ENCODE results near the gene XXYLT1.

Gene XXYLT1

DNA sequence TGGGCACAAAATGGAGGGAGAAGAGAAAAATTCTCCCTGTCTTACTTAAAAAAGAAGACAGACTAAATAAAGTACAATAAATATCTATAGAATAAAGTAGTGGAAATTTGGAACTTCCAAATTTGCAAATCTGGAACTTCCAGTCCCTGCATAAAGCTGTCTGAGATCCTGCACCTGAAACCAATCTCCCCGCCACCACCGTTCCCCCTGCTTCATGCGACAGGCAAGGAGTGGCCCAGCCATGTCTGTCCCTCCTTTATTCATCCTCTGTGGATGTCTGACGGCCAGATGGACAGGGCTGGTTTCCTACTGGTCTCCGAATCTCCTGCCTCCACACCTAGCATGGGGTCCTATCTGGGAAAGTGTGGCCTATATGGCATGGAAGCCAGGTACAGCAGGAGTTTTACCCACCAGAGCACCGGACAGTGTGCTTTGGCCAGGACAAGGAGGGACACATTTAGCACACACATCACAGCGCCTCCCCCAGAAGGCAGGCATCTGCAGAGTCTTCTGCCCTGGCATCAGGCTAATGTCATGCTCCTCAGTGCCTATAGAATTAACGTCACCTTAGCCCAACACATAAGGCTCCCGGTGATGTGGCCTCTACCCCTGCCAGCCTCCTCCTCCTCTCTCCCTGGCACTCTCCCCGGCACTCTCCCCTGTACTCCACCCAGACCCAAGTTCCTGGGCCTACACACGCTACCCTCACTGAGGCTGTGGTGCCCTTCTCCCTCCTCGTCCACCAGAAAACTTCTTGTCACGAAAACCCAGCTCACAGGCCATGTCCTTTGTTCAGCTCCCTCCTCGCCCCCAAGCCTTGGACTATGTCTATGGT, 170.8 kb downstream of the XXYLT1 start:
- TF ChIP-seq, protein P1, sequence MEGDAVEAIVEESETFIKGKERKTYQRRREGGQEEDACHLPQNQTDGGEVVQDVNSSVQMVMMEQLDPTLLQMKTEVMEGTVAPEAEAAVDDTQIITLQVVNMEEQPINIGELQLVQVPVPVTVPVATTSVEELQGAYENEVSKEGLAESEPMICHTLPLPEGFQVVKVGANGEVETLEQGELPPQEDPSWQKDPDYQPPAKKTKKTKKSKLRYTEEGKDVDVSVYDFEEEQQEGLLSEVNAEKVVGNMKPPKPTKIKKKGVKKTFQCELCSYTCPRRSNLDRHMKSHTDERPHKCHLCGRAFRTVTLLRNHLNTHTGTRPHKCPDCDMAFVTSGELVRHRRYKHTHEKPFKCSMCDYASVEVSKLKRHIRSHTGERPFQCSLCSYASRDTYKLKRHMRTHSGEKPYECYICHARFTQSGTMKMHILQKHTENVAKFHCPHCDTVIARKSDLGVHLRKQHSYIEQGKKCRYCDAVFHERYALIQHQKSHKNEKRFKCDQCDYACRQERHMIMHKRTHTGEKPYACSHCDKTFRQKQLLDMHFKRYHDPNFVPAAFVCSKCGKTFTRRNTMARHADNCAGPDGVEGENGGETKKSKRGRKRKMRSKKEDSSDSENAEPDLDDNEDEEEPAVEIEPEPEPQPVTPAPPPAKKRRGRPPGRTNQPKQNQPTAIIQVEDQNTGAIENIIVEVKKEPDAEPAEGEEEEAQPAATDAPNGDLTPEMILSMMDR (IDR thresholded peaks at IDR 0.05; ENCODE audit: extremely low read depth, insufficient read depth, missing control alignments) = no peak
- no peak for DNase-seq (ENCODE audit: low spot score)
- in situ Hi-C loops (cut with MboI; ENCODE audit: low pct_unique_long_range_greater_than_20kb, low sequenced_read_pairs, unreplicated experiment) = loop anchor here (10.0 kb wide), 1 partner anchor 415 kb away; the partner anchor contains the start of gene FAM43A

DNA sequence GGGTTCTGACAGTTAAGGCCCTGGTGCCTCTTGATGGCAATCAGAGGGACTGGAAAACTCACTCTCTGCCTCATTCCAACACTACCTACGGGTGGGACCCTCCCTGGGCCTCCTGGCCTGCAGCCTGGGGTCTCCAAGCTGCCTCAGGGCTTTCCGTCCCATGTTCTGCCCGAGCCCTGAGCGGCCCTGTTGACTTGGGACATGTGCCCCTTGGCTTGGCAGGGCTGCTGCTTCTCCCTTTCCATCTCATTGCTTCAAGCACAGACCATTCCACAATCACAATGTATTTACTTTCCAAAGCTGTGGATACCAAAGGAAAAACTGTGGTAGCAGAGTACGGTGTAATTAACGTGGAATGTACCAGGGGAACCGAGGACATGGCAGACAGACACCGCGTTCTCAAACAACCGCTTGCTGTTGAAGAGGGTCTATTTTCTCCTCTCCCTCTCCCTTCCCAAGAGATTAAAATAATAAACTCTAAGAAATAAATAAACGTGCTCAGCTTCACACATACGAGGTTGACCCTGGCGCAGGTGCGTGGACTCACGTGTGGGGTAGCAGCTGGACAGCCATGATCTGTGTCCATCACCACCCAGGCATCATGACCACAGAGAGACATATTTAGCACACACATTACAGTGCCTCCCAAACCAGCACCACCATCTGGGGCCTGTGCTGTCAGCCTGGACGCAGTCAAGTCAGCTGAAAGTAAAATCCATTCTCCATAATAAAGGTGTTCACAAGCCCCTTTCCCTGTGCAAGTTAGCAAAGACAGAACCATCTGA, 172.0 kb downstream of the XXYLT1 start:
- TF ChIP-seq, protein P1 (IDR thresholded peaks at IDR 0.05; ENCODE audit: extremely low read depth, insufficient read depth, missing control alignments) = no peak
- DNase-seq (ENCODE audit: low spot score) = no peak
- in situ Hi-C loops (cut with MboI; ENCODE audit: low pct_unique_long_range_greater_than_20kb, low sequenced_read_pairs, unreplicated experiment) = no loop called here

DNA sequence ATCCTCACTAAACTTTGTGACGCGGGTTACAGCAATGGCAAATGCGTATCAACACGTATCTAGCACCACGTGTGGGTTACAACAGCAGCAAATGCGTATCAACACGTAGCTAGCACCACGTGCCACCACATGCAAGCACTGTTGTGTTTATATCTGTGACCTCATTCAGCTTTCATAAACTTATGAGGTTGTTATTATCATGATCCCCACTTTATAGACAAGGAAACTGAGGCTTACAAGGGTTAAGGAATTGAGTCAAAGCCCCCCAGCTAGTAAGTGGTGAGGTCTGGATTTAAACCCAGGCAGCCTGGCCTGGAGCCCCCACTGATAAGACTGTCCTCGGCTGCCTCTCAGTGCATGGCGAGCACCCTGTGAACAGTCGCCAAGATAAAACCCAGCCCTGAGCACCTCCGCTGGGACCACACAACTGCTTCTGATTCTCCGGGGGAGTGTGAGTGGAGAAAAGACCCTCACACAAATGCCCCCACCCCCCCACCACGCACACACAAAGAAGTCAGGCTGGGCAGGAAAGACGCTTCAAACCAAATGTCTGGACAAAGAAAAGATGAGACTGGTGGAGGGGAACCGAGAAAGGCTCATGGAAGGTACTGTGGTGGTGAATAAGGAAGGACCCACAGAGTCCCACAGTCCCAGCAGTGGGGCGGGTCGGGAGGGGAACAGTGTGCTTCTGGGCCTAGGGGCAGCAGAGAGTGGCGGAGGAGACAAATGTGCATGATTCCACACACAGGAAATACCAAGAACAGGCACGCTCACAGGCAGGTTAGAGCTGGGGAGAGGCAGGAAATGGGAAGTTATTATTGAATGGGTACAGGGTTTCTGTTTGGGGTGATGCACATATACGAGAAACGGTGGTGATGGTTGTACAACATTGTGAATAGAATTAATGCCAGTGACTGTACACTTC, 173.4 kb downstream of the XXYLT1 start:
- in situ Hi-C loops (cut with MboI; ENCODE audit: low pct_unique_long_range_greater_than_20kb, low sequenced_read_pairs, unreplicated experiment) = no loop called here
- DNase-seq (ENCODE audit: low spot score) = no peak
- TF ChIP-seq, protein P1 (IDR thresholded peaks at IDR 0.05; ENCODE audit: extremely low read depth, insufficient read depth, missing control alignments) = no peak

DNA sequence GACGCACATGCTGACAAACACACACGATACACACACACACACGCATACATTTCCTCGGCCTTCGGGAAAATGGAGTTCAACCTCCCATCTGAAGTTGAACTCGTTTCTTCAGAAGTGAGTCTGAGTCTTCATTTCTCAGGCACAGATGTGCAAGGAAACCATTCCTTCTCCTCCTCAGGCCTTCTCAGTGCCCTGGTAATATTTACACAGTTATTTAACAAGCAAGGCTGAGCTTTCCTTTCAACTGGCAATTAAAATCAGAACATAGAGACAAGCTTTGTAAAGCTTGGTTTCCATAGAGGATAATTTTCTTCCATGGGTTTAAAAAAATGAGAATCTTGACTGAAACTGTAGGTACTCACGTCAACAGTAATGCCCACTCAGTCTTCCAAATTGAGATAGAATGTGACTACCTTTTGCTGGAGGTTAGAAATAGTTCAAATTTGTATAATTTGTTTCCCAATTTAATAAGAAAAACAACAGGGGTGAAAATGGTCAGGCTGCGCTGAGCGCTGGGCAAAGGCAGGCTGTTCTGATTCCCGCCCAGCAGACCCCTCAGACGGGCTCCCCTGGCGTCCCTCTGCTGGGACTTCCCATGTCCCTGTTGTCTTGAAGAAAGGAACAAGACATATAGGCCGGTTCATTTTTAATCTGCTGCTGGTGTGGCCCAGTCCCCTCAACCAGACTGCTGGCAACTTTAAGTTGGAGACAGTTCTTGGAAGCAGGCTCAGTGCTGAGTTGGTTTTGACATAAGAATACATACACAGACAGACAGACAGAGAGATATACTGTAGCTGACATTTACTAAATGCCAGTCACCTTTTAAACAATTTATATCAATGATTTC, 174.3 kb downstream of the XXYLT1 start:
- DNase-seq (ENCODE audit: low spot score) = no peak
- TF ChIP-seq, protein P1 (IDR thresholded peaks at IDR 0.05; ENCODE audit: extremely low read depth, insufficient read depth, missing control alignments) = no peak
- in situ Hi-C loops (cut with MboI; ENCODE audit: low pct_unique_long_range_greater_than_20kb, low sequenced_read_pairs, unreplicated experiment) = no loop called here

DNA sequence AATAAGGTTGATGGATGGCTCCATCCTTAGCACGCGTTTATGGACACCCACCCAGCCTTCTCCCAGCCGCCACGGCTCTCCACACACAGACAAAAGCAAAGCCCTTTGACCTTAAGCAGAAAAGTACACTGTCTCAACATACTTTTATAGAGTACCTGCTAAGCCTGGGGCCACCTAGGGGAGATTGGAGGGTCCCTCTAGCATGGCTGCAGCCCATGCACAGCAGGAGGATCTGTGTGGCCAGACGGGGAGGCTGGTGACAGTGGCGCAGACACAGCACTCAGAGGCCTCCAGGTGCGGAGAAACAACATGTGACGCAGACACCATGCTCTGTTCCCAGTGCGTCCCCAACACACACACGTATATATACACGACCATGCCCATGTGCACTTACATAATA, 174.9 kb downstream of the XXYLT1 start:
- no peak for DNase-seq (ENCODE audit: low spot score)
- in situ Hi-C loops (cut with MboI; ENCODE audit: low pct_unique_long_range_greater_than_20kb, low sequenced_read_pairs, unreplicated experiment) = no loop called here
- TF ChIP-seq, protein P1 (IDR thresholded peaks at IDR 0.05; ENCODE audit: extremely low read depth, insufficient read depth, missing control alignments) = no peak
